ENCODE data around the gene SPAAR.

Gene SPAAR

GRCh38 chr9:35899021-35899420 lies 10.3 kb upstream of the SPAAR start:
- TF ChIP-seq TAF1 (IDR thresholded peaks at IDR 0.05; ENCODE audit: borderline replicate concordance, insufficient read depth, low read length), result no peak
- TF ChIP-seq POLR2AphosphoS5 (IDR thresholded peaks at IDR 0.05; ENCODE audit: low read depth, low read length), result no peak
- no peak for TF ChIP-seq SIN3A (IDR thresholded peaks at IDR 0.05; ENCODE audit: borderline replicate concordance, insufficient read depth, low read length)
- no peak for TF ChIP-seq FOXP2 (optimal IDR thresholded peaks at IDR 0.05; ENCODE audit: borderline replicate concordance, extremely low read depth, extremely low read length, insufficient read depth)
- no peak for TF ChIP-seq REST (IDR thresholded peaks at IDR 0.05; ENCODE audit: insufficient read depth in 1 of 2, low read depth in 2 of 2, low read length in 2 of 2)

DNA sequence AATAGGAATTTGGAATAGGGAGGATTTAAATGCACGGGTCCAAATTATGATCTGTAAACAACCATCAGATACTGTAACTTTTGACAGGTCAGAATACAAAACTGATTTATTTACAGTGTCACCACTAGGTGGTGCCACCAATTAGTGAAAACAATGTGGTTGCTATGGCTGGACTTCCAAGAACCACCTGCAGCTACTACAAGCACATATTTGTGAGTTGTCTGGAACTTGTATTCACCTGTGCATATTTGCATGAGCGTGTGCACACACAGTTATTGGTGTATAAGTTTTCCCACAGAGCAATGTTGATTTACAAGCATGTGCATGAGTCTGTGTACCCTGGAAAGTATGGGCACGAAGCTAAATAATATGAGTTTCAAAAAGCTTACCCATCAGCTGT lies 6.2 kb upstream of the SPAAR start:
- TF ChIP-seq SIN3A (IDR thresholded peaks at IDR 0.05; ENCODE audit: borderline replicate concordance, insufficient read depth, low read length), result no peak
- TF ChIP-seq TAF1 (IDR thresholded peaks at IDR 0.05; ENCODE audit: borderline replicate concordance, insufficient read depth, low read length), result no peak
- no peak for TF ChIP-seq POLR2AphosphoS5 (IDR thresholded peaks at IDR 0.05; ENCODE audit: low read depth, low read length)
- no peak for TF ChIP-seq FOXP2 (optimal IDR thresholded peaks at IDR 0.05; ENCODE audit: borderline replicate concordance, extremely low read depth, extremely low read length, insufficient read depth)
- TF ChIP-seq REST (IDR thresholded peaks at IDR 0.05; ENCODE audit: insufficient read depth in 1 of 2, low read depth in 2 of 2, low read length in 2 of 2), result no peak

- TF ChIP-seq FOXP2 (optimal IDR thresholded peaks at IDR 0.05; ENCODE audit: borderline replicate concordance, extremely low read depth, extremely low read length, insufficient read depth), result no peak
- no peak for TF ChIP-seq REST (IDR thresholded peaks at IDR 0.05; ENCODE audit: insufficient read depth in 1 of 2, low read depth in 2 of 2, low read length in 2 of 2)
- TF ChIP-seq POLR2AphosphoS5 (IDR thresholded peaks at IDR 0.05; ENCODE audit: low read depth, low read length), result no peak
- no peak for TF ChIP-seq SIN3A (IDR thresholded peaks at IDR 0.05; ENCODE audit: borderline replicate concordance, insufficient read depth, low read length)
- TF ChIP-seq TAF1 (IDR thresholded peaks at IDR 0.05; ENCODE audit: borderline replicate concordance, insufficient read depth, low read length), result no peak
Measured at GRCh38 chr9:35904338-35904737, 5.0 kb upstream of the SPAAR start.

DNA sequence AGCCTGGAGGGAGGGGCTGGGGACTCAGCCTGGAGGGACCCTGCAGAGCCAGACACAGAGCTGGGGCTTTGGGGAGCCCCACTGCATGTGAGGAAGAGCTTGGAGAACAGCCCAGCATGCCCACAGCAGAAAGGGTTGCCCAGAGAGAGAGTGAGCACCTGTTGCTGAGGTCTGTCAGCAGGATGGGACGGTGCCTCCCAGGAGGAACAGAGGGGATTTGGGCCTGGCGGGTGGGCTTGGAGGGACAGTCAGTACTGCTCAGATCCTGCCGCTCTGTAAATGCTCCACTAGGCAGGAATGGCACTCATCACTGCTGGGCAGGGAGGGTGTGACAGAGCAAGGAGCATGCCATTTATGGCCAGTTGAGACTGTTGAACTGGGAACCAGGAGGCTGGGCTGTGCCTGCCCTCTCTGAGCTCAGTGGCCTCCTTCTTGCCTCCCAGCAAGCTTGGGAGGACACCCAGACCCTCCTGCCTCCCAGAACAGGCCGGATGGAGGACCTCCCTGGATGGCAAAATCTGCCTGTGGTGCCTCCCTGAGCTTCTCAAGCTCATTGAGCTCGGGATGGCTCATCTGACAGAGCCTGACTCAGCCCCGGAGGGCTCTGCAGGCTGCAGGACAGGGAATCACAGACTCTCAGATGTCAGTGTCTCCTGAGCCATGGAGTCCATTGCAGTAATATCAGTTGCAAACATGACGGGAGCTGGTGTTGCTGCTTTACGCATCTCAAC lies 4.1 kb upstream of the SPAAR start:
- TF ChIP-seq REST (IDR thresholded peaks at IDR 0.05; ENCODE audit: insufficient read depth in 1 of 2, low read depth in 2 of 2, low read length in 2 of 2), result no peak
- TF ChIP-seq POLR2AphosphoS5 (IDR thresholded peaks at IDR 0.05; ENCODE audit: low read depth, low read length), result no peak
- TF ChIP-seq FOXP2 (optimal IDR thresholded peaks at IDR 0.05; ENCODE audit: borderline replicate concordance, extremely low read depth, extremely low read length, insufficient read depth), result no peak
- TF ChIP-seq SIN3A (IDR thresholded peaks at IDR 0.05; ENCODE audit: borderline replicate concordance, insufficient read depth, low read length), result no peak
- no peak for TF ChIP-seq TAF1 (IDR thresholded peaks at IDR 0.05; ENCODE audit: borderline replicate concordance, insufficient read depth, low read length)
